HG03575 (cell line): ENCODE measurements around the gene DTD1.

Source experiments
- ATAC-seq: cut with Tn5 transposase; IDR thresholded peaks from one replicate; pipeline ENCODE4 v1.9.1; 2021; ENCODE audit not compliant: unreplicated experiment, insufficient number of reproducible peaks, low FRiP score; ENCODE audit errors: extremely low read depth

DTD1 gene

DNA sequence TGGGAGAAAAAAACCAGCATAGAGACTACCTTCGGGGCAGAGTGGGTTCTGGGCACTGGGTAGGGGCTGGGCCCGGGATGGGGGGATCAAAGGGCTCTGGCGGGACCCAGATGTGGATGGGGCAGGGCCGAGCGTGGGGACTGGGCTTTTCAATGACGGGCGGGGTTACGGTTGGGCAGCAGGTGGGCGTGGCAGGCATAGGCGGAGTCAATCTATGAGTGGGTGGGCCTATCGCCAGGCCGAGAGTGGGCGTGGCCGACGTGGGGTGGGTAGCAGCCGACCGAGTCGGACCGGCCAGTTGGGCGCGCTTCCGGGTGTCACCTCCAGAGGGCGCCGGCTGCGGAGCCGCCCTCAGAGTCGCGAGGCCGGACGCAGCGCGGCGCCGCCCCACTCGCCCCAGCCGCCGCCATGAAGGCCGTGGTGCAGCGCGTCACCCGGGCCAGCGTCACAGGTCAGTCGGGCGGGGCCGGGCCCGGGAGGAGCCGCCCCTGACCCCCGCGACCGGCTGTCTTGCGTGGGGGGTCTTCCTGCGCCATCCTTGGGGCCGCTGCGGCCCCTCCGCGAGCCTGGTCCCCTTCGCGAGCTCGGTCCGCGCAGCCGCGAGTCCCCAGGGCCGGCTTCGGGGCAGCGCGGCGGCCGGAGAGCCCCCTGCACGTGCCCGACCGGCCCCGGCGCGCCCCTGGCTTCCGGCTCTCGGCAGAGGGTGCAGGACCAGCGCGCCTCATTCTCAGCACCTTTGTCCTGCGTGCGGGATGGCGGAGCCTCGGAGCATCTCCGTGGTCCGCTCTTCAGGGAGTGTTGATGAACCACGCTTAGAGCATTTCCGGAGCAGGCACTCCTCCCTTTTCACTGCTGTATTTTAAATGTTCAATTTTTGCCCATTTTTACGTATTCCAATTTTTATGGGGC, at the start of gene DTD1:
DTD1 (plus strand) TSS at position 390 of the 909 bp plus-strand sequence; CDS start at position 409, 19 bp downstream.
- peak; percentile 52 for ATAC-seq

GRCh38 chr20:18541741-18542140, 46.1 kb upstream of the DTD1 start:
- ATAC-seq, result no peak

DNA sequence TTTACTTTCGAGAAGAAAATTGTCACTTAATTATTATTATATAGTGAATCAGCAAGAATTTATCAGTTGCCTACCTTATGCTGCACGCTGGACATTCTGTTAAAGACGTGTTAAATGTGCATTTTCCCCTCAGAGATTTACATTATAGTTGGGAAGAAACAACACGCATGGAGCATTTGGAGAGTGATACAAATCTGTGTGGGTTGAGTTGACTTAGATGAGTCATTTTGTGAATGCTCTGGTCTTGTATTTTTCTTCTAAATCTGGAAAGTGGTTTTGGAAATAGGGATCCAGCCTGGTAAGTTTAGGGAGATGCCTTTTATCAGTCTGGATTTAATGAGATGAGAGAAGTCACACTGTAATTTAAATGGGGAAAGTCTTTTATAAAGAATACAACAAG, 44.6 kb upstream of the DTD1 start:
- no peak for ATAC-seq

- no peak for ATAC-seq
These were observed 43.9 kb upstream of the DTD1 start for GRCh38 chr20:18543932-18544331.

DNA sequence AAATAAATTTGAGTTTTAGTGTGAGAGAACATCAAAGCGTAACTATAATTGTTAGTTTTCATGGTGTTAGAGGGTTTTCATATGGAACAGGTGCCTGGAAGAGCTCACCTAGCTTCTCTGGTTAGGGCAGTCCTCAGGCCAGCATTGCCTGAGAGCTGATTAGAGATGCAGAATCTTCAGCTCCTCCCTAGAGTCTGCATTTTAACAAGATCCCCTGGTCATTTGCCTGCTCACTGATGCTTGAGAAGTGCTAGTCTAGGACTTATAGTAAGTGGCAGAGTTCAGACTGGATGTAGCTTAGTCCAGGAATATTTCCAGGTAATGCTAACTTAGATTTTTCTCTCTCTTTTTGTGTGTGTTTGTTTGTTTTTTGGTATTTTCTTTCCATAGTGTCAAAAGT, 42.3 kb upstream of the DTD1 start:
- no peak for ATAC-seq

GRCh38 chr20:18548465-18548864, 39.4 kb upstream of the DTD1 start:
- no peak for ATAC-seq

DNA sequence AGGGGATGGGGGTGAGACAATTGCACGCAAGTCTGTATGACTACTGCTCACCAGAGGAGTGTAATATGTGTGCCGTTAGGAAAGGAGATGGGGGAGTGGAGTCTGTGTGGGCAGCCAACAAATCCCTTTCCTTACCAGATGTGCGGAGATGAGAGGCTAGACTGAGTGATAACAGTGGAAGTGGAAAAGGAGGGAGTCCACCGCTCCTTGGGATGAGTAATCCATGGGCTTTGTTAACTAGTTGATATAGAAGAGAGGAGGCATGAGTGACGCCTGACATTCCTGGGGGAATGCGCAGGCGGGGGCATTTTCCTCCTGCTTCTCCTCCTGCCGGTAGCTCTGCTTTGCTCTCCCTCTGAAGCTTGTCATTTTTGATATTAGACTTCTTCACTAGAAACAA, 34.1 kb upstream of the DTD1 start:
- no peak for ATAC-seq

DNA sequence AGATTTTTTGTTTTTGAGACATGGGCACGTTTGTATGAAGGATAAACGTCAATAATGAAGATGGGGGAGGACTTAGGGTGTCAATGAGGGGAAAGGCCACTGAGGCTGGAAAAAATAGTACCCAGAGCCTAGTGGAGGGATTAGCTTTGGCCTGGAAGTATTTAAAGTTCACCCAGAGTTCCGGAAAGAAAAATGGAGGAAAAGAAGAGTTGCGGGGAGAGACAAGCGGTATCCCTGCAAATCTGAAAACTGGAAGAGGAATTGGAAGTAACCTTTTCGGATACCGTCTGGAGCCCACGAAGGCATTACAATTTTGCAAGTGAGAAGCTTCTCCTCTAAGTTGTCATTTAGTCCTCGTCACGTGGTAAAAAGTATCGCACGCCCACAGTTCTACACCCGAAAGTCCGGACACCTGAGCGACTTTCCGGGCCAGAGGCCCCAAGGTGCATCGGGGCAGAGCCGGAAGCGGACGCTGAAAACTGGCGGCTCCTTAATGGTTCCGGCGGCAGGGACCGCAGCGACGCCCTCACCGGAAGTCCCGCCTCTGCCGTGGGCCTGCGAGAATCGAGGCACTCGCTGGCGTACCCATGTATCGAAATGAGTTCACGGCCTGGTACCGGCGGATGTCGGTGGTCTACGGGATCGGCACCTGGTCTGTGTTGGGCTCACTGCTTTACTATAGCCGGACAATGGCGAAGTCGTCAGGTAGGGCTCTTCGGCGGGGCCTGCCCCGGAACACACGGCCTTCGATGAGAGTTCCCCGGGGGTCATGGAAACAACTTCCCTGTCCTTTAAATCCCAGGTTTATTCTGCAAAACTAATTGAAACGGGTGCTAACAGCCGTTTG, 20.7 kb upstream of the DTD1 start, which contains the start of gene SMIM26:
SMIM26 (plus strand) TSS at position 541 of the 847 bp plus-strand sequence; CDS start at position 588, 47 bp downstream.
- ATAC-seq, result peak; percentile 67

- peak; percentile 7 for ATAC-seq
These were observed 20.1 kb upstream of the DTD1 start for GRCh38 chr20:18567739-18568091.

DNA sequence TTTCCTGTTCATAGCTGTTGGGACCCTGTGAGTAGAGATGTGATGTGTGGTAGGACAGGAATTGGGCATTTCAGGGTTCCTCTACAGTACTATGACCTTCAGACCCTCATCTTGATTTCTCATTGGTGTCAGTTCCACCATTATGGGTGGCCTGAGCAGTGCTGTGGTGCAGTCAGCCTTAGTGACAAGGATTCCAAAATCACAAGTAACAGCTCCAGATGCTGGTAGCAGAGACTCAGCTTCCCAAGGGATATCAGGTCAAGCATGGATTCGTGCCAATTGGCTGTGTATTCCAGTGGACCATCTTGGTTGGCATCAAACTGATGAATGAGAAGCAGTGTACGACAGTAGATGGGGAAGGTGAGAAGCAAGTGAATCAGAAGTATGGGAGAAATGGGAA, 16.8 kb upstream of the DTD1 start:
- no peak for ATAC-seq

DNA sequence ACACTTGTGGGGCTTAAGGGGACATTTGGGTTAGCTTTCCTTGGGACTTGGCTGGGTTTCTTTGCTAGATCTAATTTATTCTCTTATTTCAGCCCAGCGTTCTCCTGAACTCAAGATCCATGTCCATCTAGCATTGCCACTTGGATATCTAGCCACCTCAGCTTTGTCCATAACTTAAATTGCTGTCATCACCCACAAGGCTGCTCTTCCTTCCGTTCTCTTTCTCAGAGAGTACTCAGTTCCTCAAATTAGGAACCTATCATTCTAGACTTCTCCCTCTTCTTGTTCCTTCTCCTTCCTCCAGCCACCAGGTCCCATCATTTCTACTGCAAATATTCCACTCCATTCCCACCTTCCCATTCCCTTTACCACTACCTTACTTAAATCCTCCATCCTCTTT, 16.3 kb upstream of the DTD1 start:
- ATAC-seq, result no peak

GRCh38 chr20:18577942-18578341, 9.9 kb upstream of the DTD1 start:
- ATAC-seq, result no peak

- ATAC-seq, result no peak
These were observed 9.3 kb upstream of the DTD1 start for GRCh38 chr20:18578581-18578980.

- no peak for ATAC-seq
These were observed 7.8 kb upstream of the DTD1 start for GRCh38 chr20:18580012-18580411.

- no peak for ATAC-seq
These were observed 2.7 kb upstream of the DTD1 start for GRCh38 chr20:18585134-18585533.

DNA sequence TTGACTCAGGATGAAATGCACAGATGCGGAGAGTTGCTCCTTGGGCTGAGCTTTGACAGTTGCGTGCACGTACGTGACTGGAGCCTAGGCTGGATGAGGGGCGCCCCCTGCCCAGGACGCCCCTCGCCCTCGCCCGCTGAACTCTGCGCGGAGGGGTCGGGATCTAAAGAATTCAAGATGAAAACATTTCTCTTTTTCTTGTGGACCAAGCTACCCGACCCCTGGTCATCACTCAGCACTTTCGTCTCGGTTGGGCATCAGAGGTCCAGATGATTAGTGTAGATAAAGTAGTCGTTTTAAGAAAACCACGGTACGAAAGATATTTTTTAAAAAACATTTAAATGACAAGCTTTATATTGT, 700 bp downstream of the DTD1 start:
- no peak for ATAC-seq

GRCh38 chr20:18589941-18590674, 2.3 kb downstream of the DTD1 start:
- no peak for ATAC-seq

DNA sequence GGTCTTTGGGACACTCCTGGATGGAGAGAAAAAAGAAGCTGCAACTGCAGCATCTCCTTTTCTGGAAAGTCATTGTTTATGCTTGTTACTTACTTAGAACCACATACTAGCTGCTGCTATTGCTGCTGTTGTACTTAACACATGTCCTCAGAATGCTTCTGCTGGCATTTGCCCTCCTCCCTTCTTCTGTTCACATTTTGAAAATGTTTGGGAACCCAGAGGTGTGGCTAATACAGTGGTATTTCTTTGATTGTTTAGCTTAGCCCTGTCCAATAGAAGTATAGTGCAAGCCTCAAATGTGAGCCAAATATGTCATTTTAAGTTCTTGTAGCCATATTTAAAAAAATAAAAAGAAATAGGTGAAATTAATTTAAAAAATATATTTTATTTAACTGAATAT, 8.4 kb downstream of the DTD1 start:
- no peak for ATAC-seq

GRCh38 chr20:18609741-18610140, 21.9 kb downstream of the DTD1 start:
- ATAC-seq, result no peak
